Adrenal gland (tissue), 5 donors: Measurements from ENCODE around the gene COX14.

Experiments
- CTCF ChIP-seq, 6 experiments: fragments of 450-650 bp in 4 of 6; fragments of 200-600 bp in 2 of 6; sonication (generic) in 1 of 6; IDR thresholded peaks; 1 replicate in 5 of 6; 2 replicates in 1 of 6; pipeline versions ENCODE4 v1.5.1 to v1.8.0; 2016 to 2021; ENCODE audit warnings: antibody characterized with exemption in 6 of 6, mild to moderate bottlenecking in 2 of 6, moderate library complexity in 1 of 6
- POLR2A ChIP-seq, 2 donors: fragments of 450-650 bp; IDR thresholded peaks; one replicate each; pipeline ENCODE4 v1.6.1; 2017; ENCODE audit warnings: antibody characterized with exemption in 2 of 2, mild to moderate bottlenecking in 2 of 2, moderate library complexity in 1 of 2
- donor health status: DM: no; HTN: no; CAD: no.

DNA sequence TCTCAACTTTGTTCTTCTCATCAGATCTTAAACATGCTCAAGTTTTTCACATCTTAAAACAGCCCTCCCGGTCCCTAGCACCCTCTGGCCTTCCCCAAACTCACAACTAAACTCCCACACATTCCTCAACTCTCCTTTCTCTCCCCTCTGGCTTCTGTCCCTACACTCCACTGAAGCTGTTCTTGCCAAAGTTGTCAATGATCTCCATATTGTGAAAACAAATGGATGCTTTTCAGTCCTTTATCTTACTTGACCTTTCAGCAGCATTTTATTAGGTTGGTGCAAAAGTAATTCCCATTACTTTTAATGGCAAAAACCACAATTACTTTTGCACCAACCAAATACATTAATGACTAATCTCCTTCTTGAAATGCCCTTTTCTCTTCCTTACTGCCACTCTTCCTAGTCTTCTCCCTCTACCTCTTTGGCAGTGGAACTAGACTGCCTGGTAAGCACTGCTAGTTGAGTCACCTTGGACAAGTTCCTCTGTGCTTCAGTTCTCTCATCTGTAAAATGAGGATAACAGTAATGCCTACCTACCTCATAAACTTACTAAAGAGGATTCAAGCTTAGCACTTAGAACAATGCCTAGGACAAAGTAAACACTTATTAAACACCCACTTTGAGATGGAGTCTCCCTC lies 39.1 kb downstream of the COX14 start:
- no peak for TF ChIP-seq POLR2A (IDR thresholded peaks at IDR 0.05)
- no peak for TF ChIP-seq CTCF (IDR thresholded peaks at IDR 0.05)
